Stimulated activated CD8-positive, alpha-beta memory T cell treated with anti-CD3 and anti-CD28 coated beads, Interleukin-12 subunit alpha, Interleukin-12 subunit beta, amount 100 ng/mL, for 1 hour (primary cell): ENCODE results near the gene MMP2.

ENCODE experiments used
- DNase-seq: peaks from one replicate; pipeline ENCODE4 v3.0.0-alpha.2; 2020; ENCODE audit warnings: low read depth

The MMP2 gene

DNA sequence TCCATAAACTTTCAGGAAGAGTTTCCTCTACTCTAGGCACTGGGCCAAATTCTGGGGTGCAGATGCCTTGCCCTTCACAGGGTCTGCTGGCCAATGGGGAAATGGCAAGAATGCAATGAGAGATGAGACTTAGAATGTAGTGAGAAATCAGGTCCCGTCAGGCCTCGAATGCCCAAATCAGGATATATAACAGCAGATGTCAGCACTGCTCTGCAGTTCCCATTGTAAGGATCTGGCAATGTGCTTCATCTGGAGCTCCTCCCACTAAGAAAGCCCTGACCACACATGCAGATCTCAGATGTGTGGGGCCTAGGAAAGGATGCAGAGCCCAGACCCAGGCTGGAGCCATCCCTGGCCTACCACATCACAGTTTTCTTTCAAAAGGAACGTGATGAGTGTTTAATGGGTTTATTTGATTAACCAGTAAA, 16.0 kb downstream of the MMP2 start:
- DNase-seq: no peak

DNA sequence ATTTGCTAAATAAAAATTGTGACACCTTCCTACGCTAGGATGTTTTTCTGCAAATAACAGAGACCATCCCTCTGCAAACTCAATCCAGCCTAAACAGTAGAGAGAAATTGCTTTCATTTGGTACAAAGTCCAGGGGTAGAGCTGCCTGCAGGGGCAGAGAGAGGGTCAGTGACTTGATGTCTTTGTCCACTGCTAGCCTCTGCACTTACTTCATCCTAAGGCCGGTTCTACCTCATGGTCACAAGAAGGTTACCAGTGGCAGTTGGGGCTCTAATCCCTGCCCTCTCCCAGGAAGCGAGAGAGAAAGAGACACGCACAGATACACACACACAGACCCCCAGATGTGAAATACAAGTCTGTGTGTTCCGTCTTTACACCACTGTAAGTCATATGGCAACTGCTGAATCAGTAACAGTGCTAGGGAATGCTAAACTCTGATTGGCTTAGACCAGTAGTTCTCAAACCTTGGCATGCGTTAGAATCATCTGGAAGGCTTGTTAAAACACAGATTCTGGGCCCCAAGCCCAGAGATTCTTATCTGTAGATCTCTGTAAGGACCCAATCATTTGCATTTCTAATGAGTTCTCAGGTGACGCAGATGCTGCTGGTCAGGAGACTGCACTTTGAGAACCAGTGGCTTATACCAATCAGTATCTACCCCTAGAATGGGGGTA, 16.8 kb downstream of the MMP2 start:
- no peak for DNase-seq

DNA sequence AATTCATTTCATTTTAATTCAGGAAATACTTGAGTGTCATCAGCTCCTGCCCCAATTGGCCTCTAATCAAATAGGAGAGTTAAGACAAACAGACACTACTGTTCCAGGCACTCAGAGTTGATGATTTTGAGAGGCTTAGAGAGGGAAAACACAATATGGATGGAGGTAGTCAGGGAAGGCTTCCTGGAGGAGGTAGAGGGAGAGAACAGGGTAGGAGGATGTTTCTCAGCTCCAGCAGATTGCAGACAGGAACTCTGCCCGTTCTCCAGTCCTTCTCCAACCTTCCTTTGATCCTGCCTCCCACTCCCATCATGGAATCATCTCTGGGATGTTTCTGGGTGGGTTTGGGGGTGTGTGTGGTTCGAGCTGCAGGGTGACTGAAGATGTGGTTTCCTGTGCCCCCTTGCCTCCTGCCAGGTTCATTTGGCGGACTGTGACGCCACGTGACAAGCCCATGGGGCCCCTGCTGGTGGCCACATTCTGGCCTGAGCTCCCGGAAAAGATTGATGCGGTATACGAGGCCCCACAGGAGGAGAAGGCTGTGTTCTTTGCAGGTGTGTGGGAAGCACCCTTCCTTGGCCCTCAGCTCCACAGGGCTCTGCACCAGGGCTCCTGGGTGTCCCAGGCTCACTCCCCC, 17.6 kb downstream of the MMP2 start:
- no peak for DNase-seq

DNA sequence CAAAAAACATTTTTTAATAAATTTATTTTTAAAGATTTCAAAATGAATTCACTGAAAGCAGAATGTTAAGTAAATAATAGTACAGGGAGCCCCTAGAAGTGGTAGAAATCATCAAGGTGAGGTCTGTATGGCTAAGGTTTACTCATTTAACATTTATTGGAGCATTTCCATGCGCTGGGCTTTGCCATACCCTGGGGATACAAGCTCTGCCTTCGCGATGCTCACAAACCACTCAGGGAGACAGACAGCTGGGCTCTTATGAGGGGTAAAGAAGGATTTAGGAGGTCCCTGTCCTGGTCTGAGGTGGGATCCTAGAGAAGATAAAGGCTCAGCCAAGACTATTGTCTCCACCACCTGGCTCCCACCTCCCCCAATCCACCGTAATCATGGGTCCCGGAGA, 18.6 kb downstream of the MMP2 start:
- no peak for DNase-seq

DNA sequence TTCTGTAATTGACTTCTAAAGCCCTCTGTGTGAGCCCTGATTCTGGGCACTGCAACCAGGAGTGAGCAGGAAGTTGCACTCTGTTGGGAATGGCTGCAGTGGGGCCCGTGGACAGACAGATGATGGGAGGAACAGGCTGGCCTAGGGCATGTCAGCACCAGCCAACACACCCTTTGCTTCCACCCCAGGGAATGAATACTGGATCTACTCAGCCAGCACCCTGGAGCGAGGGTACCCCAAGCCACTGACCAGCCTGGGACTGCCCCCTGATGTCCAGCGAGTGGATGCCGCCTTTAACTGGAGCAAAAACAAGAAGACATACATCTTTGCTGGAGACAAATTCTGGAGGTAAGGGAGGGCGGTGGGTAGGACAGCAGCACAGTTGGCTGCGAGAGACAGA, 19.1 kb downstream of the MMP2 start:
- no peak for DNase-seq

DNA sequence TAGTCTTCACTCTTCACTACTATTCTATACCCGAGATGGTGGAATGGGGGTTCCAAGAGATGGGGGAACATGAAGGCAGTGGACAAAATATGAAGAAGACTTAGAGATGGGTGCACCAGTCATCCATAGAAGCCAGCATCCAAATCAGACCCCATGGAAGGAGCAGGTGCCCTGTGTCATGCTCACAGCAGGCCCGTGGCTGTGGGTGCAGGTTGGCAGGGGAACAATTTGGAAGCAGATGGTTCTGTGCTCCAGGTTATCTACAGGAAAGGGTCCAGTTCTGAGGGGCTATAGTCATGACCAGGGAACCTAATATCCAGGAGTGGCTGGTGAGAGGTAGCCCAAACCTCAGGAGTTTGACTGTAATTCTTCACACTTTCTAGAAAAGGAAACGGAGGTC, 20.3 kb downstream of the MMP2 start:
- no peak for DNase-seq

DNA sequence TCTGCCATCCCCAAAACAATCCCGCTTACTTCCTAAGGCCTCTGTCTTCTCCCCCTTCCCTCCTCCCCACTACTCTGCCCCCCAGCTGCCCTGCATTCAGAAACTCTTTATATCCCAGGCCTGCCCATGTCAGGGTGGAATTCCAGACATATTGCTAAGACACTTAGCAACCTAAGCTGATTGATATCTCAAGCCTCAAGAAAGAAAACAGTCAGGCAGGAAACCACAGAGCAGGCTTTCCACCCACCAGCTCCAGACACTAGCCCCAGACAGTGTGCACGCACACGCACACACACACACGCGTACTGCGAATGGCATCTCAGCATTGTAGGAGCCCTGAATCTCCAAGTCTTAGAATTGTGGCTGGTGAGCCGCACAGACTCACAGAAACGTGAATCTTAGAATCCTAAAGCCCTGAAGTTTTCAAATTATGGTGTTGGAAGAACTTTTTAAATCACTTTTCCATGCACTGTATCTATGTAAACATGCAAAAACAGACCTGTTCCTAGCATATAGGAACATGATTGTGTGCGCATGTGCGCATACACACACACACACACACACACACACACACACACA, 21.0 kb downstream of the MMP2 start:
- no peak for DNase-seq

DNA sequence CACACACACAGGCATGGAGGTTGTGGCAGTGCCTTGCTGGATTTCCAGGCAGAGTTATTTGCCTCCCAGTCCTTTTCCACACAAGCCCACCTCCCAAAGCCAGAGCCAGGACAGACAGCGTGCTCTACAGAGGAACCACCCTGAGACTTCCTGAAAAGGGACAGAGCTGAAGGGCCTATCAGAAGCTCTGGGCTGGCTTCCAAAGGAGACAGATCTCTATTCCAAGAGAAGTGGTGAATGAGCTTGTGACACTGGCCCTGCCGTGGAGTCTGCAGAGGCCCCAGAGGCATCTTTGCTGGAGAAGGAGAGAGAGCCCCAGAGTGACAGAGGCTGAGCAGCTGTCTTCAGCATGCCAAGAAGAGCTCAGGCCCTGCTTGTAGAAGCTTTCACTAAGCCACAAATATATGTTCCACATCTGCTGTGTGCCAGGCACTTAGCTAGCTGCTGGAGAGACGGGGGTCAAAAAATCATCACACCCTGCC, 21.6 kb downstream of the MMP2 start:
- DNase-seq: no peak

DNA sequence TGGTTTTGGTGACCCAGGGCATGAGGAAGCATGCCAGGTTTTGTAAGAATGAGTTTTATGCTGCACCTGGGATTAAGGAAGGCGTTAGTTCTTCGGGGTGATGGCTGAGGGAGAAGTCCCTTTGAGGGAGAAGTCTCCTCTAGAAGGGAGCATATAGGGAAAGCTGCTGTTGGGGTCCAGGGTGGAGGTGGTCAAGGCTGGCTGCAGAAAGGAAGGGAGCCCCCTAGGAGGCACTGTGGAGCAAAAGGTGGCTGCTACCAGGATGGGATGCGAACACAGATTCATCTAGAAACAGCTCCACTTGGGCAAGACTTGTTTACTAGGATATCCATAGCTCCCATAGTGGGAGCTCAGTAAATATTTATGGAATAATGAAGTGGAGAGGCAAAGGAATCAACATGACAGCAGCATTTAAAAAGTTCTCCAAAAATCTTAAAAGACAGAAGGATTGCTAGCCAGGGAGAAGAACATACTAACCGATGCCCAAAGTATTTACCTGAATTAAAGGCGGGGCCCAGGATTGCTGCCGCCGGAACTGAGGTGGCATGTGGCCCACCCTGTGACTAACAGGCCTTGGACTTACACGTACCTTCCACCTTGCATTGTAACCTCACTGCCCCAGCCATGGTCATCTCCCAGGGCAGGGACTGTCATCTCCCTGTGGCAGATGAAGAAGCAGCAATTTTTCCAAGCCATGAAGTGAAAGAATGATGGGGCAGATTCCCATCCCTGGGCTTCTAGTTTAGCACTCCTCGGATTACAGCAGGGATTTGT, 22.7 kb downstream of the MMP2 start:
- no peak for DNase-seq

DNA sequence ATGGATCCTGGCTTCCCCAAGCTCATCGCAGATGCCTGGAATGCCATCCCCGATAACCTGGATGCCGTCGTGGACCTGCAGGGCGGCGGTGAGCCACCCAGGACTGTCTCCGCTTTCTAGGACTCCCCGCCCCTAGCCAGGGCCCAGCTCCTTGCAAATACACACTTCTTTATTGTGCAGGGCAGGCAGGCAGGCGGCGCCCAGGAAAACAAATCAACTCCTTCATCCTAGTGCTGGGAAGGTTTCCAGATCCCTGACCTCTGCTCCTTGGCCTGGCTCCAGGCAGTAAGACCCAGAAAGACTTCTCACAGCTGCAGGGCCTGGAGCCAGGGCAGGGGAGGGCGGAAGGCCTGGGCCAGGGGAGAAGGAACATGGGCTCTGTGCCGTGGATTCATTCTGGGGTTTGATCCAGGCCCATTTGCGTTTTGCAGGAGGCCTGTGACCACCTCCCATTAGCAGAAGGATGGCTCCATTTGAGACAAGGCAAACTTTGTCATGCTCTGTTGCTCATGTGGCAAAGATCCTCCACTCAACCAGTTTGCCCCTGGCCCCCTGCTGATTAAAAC, 23.9 kb downstream of the MMP2 start:
- no peak for DNase-seq

DNA sequence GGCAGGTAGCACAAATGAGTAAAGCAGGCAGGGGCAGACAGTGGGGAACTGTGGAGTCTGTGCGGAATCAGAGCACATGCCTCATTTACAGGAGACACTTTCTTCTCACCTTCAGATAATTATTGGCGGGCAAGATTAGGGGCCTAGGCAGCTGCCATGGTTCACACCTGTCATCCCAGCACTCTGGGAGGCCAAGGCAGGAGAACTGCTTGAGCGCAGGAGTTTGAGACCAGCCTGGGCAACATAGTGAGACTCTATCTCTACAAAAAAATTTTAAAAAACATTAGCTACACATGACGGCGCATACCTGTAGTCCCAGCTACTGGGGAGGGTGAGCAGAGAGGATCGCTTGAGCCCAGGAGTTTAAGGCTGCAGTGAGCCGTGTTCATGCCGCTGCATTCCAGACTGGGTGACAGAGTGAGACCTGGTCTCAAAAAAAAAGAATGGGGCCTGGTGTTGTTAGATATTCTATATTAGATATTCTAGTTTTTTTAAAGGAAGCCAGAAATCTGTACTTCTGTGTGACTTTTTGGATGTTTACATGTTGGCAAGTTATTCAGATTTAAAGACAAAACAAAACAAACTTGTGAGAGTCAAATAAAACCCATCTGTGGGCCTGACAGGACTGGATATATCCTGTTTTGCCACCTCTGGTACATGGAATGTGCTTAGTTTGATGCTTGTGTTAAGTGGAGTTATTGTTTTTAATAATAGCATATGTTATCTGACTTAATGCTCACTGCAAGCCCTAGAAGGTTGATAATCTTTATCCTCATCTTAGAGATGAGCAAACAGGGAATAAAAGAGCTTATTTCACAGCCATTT, 24.9 kb downstream of the MMP2 start:
- no peak for DNase-seq

DNA sequence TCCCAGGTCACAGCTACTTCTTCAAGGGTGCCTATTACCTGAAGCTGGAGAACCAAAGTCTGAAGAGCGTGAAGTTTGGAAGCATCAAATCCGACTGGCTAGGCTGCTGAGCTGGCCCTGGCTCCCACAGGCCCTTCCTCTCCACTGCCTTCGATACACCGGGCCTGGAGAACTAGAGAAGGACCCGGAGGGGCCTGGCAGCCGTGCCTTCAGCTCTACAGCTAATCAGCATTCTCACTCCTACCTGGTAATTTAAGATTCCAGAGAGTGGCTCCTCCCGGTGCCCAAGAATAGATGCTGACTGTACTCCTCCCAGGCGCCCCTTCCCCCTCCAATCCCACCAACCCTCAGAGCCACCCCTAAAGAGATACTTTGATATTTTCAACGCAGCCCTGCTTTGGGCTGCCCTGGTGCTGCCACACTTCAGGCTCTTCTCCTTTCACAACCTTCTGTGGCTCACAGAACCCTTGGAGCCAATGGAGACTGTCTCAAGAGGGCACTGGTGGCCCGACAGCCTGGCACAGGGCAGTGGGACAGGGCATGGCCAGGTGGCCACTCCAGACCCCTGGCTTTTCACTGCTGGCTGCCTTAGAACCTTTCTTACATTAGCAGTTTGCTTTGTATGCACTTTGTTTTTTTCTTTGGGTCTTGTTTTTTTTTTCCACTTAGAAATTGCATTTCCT, 26.5 kb downstream of the MMP2 start:
- DNase-seq: no peak

DNA sequence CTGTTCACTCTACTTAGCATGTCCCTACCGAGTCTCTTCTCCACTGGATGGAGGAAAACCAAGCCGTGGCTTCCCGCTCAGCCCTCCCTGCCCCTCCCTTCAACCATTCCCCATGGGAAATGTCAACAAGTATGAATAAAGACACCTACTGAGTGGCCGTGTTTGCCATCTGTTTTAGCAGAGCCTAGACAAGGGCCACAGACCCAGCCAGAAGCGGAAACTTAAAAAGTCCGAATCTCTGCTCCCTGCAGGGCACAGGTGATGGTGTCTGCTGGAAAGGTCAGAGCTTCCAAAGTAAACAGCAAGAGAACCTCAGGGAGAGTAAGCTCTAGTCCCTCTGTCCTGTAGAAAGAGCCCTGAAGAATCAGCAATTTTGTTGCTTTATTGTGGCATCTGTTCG, 27.1 kb downstream of the MMP2 start:
- no peak for DNase-seq

DNA sequence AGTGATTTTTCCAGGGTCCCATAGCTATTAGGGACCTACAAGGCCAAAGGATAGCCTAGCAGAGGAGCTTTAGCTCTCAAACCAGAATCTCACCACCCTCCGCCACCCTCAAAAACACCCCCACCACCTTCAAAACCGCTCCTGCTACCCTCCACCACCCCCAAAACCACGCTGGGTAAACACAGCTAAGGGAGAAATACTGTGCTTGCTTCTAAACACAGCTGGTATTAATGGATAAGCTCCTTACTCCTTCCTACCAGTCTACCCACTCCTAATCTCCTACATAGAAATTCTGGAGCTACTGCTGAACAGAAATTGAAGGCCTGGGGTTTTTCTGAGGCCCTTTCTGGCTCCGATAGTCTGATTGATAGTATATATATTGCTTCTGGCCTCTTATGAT, 27.7 kb downstream of the MMP2 start:
- DNase-seq: no peak

DNA sequence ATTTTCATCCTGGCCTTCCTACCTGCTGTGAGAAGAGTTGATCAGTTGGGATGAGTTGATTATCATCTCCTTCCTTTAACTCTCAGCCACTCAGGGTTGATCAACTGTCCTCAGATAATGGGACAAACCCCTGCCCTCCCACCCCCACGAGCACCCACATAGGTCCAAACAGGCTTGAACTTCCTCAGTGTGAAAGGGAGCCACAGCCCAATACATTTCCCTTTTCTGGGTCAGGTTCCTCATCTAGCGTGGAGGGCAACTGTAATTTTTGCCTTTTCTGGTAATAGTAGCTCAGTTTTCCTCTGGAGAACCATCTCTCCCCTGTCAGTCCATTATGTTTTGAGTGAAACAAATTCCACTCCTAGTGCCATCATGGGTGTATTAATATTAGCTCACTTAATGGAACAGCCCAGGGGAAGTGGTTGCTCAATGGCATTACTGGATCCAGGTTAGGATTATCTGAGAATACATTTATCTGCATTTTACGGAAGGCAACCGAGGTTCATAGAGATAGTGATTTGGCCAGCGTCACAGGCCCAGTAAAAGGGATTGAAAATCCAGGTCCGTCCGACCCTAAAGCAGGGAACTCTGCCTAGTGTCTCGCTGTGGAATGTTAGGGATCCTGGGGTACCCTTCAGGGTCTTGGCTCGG, 29.4 kb downstream of the MMP2 start:
- DNase-seq: no peak

DNA sequence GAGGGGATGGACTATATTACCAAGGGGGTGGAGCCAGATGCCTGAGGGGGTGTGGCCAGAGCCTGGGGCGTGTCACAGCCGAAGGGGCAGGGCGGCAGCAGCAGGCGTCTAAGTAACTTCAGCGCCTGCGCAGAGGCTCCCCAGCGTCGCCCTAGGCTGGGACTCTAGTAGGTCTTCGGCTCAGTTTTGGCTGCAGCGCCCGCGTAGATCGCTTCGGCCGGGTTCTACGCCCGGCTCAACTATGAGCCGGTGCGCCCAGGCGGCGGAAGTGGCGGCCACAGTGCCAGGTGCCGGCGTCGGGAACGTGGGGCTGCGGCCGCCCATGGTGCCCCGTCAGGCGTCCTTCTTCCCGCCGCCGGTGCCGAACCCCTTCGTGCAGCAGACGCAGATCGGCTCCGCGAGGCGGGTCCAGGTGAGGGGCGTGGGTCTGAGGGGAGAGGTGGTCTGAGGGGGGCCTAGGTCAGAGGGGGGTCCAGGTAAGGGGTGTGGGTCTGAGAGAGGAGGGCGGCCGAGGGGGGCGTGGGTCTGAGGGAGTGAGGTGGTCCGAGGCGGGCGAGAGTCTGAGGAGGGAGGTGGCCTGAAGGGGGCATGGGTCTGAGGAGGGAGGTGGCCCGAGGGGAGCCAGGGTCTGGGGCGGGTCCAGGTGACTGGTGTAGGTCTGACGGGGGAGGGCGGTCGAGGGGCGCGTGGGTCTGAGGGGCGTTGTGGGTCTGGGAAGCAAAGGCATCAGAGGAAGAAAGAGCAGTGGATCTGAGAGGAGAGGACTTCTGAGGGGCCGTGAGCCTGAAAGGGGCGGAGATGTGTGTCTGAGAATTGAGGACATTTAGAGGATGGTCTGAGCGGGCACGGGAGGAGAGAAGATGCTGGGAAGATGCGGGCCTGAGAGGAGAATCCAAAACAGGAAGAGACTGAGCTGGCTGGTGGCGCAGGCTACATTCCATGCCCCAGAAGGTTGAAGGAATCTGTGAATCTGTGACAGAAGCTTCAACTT, 30.2 kb downstream of the MMP2 start, which contains the start of gene LPCAT2:
TSS of gene LPCAT2 (plus strand) at position 132 of the 991 bp plus-strand sequence. CDS start at position 242, 110 bp downstream.
- DNase-seq: no peak

DNA sequence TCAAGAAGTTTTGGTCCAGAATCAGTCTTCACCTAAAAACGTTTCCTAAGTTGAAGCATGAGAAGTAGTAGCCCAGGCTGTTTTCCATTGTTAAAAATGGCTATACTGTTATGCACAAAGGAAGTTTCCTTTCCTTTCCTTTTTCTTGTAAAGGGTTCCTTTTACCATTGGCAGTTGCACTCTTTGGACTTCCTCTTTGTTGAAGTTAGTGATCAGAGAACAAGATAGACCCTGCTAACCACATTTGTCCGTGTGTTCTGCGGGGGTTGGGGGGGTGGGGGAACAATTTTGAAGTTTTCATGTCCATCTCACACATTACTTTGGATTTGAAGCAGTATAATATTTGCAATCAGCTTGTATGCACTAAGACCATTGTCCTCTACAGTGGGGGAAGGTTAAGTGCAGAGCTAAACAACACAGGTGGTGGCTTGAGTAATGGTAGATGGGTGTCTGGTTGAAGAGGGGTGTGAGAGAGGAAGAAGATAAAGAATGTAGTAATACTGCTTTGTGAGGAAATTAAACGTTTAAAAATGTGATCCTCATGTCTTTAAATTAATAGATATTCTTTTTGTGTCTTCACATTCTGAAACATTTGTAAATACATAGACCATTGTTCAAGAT, 31.3 kb downstream of the MMP2 start:
- no peak for DNase-seq

DNA sequence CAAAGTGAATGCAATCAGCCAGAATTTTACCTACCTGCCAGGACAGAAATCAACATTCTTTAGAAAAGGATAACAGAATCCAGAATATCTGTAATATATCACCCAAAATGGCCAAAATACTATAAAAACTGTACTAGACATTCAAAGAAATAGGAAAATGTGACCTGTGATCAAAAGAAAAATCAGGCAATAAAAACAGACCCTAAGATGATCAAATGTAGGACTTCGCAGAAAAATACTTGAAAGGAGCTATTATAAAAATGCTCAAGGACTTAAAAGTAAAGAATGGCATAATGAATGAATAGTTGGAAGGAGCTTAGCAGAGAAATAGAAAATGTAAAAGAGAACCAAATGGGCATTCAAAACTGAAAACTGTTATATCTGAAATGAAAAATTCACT, 33.9 kb downstream of the MMP2 start:
- no peak for DNase-seq

DNA sequence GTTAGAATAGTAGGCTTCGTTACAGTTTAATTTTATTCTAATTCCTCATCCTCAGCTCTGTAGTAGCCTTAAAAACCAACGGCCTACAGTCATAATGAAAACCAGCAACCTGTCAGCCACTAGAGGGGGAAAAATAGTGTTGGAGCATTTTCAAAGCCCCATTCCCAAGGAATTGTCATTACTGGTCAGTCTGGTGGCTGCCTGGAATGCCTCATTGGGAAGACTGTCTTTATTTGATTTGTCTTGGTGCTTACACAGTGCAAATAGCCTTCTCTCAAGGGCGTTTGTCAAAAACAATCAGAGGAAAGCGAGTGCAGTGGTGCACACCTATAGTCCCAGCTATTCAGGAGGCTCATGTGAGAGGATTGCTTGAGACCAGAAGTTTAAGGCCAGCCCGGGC, 34.6 kb downstream of the MMP2 start:
- DNase-seq: no peak
